ENCODE data around the gene STXBP6.

DNA sequence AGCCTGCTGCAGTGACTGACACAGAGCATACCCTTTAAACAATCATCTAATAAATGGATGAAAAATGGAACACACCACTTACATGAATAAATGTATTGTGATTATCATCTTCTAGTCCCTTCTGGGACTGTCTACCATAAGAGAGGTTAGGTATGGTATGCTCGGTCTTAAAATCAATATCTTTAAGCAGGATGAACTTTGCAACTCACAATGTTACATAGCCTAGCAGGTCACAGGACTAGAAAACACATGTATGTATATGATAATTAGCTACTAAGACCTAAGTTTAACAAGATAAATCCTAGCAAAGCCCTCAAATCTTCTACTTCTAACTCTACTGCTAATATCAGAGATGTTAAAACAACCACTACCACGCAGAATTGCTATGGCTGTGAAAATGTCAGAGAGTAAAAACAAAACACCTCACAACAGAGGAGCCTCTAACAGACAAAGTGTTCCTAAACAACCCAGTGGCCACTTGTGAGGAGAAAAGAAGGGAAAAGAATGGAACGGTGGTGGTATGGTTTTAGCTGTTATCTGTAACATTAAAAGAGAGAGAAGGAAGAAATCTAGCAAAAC lies 139.4 kb downstream of the STXBP6 start:
- TF ChIP-seq, protein P1, sequence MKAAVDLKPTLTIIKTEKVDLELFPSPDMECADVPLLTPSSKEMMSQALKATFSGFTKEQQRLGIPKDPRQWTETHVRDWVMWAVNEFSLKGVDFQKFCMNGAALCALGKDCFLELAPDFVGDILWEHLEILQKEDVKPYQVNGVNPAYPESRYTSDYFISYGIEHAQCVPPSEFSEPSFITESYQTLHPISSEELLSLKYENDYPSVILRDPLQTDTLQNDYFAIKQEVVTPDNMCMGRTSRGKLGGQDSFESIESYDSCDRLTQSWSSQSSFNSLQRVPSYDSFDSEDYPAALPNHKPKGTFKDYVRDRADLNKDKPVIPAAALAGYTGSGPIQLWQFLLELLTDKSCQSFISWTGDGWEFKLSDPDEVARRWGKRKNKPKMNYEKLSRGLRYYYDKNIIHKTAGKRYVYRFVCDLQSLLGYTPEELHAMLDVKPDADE (IDR thresholded peaks at IDR 0.05) = no peak
- TF ChIP-seq, protein P2, sequence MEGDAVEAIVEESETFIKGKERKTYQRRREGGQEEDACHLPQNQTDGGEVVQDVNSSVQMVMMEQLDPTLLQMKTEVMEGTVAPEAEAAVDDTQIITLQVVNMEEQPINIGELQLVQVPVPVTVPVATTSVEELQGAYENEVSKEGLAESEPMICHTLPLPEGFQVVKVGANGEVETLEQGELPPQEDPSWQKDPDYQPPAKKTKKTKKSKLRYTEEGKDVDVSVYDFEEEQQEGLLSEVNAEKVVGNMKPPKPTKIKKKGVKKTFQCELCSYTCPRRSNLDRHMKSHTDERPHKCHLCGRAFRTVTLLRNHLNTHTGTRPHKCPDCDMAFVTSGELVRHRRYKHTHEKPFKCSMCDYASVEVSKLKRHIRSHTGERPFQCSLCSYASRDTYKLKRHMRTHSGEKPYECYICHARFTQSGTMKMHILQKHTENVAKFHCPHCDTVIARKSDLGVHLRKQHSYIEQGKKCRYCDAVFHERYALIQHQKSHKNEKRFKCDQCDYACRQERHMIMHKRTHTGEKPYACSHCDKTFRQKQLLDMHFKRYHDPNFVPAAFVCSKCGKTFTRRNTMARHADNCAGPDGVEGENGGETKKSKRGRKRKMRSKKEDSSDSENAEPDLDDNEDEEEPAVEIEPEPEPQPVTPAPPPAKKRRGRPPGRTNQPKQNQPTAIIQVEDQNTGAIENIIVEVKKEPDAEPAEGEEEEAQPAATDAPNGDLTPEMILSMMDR (conservative IDR thresholded peaks at IDR 0.05; ENCODE audit: low read depth in 2 of 2) = no peak
- TF ChIP-seq EZH2 (IDR thresholded peaks at IDR 0.05; ENCODE audit: low read depth, unreplicated experiment) (no peak), POLR2AphosphoS5 (IDR thresholded peaks at IDR 0.05; ENCODE audit: low read depth) (no peak), EZH2phosphoT487 (IDR thresholded peaks at IDR 0.05; ENCODE audit: unreplicated experiment) (no peak), STAT1 (IDR thresholded peaks at IDR 0.05; ENCODE audit: unreplicated experiment) (no peak), ZNF114 (CRISPR knock-in tag; IDR thresholded peaks at IDR 0.05) (no peak), CREB1 (CRISPR knock-in tag; IDR thresholded peaks at IDR 0.05; ENCODE audit: low read depth) (no peak)
- TF ChIP-seq, protein P3, sequence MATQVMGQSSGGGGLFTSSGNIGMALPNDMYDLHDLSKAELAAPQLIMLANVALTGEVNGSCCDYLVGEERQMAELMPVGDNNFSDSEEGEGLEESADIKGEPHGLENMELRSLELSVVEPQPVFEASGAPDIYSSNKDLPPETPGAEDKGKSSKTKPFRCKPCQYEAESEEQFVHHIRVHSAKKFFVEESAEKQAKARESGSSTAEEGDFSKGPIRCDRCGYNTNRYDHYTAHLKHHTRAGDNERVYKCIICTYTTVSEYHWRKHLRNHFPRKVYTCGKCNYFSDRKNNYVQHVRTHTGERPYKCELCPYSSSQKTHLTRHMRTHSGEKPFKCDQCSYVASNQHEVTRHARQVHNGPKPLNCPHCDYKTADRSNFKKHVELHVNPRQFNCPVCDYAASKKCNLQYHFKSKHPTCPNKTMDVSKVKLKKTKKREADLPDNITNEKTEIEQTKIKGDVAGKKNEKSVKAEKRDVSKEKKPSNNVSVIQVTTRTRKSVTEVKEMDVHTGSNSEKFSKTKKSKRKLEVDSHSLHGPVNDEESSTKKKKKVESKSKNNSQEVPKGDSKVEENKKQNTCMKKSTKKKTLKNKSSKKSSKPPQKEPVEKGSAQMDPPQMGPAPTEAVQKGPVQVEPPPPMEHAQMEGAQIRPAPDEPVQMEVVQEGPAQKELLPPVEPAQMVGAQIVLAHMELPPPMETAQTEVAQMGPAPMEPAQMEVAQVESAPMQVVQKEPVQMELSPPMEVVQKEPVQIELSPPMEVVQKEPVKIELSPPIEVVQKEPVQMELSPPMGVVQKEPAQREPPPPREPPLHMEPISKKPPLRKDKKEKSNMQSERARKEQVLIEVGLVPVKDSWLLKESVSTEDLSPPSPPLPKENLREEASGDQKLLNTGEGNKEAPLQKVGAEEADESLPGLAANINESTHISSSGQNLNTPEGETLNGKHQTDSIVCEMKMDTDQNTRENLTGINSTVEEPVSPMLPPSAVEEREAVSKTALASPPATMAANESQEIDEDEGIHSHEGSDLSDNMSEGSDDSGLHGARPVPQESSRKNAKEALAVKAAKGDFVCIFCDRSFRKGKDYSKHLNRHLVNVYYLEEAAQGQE (IDR thresholded peaks at IDR 0.05; ENCODE audit: unreplicated experiment) = no peak
- TF ChIP-seq, protein P4, sequence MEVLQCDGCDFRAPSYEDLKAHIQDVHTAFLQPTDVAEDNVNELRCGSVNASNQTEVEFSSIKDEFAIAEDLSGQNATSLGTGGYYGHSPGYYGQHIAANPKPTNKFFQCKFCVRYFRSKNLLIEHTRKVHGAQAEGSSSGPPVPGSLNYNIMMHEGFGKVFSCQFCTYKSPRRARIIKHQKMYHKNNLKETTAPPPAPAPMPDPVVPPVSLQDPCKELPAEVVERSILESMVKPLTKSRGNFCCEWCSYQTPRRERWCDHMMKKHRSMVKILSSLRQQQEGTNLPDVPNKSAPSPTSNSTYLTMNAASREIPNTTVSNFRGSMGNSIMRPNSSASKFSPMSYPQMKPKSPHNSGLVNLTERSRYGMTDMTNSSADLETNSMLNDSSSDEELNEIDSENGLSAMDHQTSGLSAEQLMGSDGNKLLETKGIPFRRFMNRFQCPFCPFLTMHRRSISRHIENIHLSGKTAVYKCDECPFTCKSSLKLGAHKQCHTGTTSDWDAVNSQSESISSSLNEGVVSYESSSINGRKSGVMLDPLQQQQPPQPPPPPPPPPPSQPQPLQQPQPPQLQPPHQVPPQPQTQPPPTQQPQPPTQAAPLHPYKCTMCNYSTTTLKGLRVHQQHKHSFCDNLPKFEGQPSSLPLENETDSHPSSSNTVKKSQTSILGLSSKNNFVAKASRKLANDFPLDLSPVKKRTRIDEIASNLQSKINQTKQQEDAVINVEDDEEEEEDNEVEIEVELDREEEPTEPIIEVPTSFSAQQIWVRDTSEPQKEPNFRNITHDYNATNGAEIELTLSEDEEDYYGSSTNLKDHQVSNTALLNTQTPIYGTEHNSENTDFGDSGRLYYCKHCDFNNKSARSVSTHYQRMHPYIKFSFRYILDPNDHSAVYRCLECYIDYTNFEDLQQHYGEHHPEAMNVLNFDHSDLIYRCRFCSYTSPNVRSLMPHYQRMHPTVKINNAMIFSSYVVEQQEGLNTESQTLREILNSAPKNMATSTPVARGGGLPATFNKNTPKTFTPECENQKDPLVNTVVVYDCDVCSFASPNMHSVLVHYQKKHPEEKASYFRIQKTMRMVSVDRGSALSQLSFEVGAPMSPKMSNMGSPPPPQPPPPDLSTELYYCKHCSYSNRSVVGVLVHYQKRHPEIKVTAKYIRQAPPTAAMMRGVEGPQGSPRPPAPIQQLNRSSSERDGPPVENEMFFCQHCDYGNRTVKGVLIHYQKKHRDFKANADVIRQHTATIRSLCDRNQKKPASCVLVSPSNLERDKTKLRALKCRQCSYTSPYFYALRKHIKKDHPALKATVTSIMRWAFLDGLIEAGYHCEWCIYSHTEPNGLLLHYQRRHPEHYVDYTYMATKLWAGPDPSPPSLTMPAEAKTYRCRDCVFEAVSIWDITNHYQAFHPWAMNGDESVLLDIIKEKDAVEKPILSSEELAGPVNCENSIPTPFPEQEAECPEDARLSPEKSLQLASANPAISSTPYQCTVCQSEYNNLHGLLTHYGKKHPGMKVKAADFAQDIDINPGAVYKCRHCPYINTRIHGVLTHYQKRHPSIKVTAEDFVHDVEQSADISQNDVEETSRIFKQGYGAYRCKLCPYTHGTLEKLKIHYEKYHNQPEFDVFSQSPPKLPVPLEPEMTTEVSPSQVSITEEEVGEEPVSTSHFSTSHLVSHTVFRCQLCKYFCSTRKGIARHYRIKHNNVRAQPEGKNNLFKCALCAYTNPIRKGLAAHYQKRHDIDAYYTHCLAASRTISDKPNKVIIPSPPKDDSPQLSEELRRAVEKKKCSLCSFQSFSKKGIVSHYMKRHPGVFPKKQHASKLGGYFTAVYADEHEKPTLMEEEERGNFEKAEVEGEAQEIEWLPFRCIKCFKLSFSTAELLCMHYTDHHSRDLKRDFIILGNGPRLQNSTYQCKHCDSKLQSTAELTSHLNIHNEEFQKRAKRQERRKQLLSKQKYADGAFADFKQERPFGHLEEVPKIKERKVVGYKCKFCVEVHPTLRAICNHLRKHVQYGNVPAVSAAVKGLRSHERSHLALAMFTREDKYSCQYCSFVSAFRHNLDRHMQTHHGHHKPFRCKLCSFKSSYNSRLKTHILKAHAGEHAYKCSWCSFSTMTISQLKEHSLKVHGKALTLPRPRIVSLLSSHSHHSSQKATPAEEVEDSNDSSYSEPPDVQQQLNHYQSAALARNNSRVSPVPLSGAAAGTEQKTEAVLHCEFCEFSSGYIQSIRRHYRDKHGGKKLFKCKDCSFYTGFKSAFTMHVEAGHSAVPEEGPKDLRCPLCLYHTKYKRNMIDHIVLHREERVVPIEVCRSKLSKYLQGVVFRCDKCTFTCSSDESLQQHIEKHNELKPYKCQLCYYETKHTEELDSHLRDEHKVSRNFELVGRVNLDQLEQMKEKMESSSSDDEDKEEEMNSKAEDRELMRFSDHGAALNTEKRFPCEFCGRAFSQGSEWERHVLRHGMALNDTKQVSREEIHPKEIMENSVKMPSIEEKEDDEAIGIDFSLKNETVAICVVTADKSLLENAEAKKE (CRISPR knock-in tag; IDR thresholded peaks at IDR 0.05) = no peak

Measured in GM23338 (cell line).